ENCODE data around the gene OGDHL.

OGDHL gene

DNA sequence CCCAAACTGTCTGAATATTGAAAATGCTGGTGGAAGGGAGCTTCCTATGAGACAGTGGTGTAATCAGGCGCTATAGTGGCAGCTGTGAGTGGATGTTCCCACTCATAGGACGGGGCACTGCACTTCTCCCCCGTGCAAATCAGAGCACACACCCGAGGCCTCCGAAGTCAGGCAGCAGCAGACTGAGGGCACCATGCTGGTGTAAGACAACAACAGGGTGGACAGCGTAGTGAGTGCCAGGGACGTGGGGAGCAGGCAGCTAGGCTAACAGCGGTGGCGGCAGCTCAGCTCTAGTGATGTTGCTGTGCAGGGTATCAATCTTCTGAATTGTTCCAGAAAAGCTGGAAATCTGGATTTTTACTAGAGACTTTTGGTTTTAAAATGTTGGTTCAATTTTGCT lies 63.4 kb downstream of the OGDHL start:
- no peak for DNase-seq (ENCODE audit: low read depth in 1 of 2, low spot score in 1 of 2)
- H3K27me3 ChIP-seq (ENCODE audit: insufficient read depth, poor library complexity, severe bottlenecking) = no peaks in the 10 kb centered on the region

DNA sequence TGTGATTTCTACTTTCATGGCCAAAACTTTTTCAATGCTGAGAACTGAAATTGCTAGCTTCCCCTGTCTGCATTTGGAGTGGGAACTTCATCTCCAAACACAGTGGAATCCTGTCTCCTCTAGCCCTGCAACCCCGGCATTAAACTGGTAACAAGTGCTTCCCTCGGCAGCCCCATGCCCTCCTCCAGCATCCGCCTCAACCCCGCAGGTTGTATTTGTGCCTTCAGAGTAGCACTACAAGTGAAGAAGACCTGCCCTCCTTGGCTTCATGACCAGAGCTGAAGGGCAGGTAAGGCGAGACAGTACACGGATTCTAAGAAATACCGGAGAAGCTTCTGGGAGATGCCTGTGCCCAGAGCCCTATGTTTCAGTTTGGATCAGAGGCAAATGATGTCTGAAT lies 65.8 kb downstream of the OGDHL start:
- Histone ChIP-seq H3K27ac (replicated peaks) (no peak overlapping the region), H3K27me3 (ENCODE audit: insufficient read depth, poor library complexity, severe bottlenecking) (peaks cover 4% of the 10 kb centered on the region), H3K4me3 (replicated peaks; ENCODE audit: insufficient read depth, low read length) (no peak overlapping the region)
- DNase-seq (ENCODE audit: low read depth in 1 of 2, low spot score in 1 of 2) = no peak
- TF ChIP-seq, protein P1, sequence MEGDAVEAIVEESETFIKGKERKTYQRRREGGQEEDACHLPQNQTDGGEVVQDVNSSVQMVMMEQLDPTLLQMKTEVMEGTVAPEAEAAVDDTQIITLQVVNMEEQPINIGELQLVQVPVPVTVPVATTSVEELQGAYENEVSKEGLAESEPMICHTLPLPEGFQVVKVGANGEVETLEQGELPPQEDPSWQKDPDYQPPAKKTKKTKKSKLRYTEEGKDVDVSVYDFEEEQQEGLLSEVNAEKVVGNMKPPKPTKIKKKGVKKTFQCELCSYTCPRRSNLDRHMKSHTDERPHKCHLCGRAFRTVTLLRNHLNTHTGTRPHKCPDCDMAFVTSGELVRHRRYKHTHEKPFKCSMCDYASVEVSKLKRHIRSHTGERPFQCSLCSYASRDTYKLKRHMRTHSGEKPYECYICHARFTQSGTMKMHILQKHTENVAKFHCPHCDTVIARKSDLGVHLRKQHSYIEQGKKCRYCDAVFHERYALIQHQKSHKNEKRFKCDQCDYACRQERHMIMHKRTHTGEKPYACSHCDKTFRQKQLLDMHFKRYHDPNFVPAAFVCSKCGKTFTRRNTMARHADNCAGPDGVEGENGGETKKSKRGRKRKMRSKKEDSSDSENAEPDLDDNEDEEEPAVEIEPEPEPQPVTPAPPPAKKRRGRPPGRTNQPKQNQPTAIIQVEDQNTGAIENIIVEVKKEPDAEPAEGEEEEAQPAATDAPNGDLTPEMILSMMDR (IDR thresholded peaks at IDR 0.05; ENCODE audit: insufficient read depth, low read length) = no peak
- TF ChIP-seq POLR2AphosphoS5 (IDR thresholded peaks at IDR 0.05; ENCODE audit: low read depth) (no peak), REST (IDR thresholded peaks at IDR 0.05; ENCODE audit: insufficient replicate concordance, low read depth) (no peak), GABPA (IDR thresholded peaks at IDR 0.05; ENCODE audit: low read depth) (no peak), SPI1 (IDR thresholded peaks at IDR 0.05; ENCODE audit: borderline replicate concordance, low read depth) (no peak)

More for the DNA sequence above, 63.4 kb downstream of the OGDHL start:
- no peak overlapping the region for H3K4me3 ChIP-seq (replicated peaks; ENCODE audit: insufficient read depth, low read length)
- no peak overlapping the region for H3K27ac ChIP-seq (replicated peaks)
- TF ChIP-seq GABPA (IDR thresholded peaks at IDR 0.05; ENCODE audit: low read depth) = no peak
- TF ChIP-seq, protein P1 (IDR thresholded peaks at IDR 0.05; ENCODE audit: insufficient read depth, low read length) = no peak
- TF ChIP-seq REST (IDR thresholded peaks at IDR 0.05; ENCODE audit: insufficient replicate concordance, low read depth) = no peak
- TF ChIP-seq SPI1 (IDR thresholded peaks at IDR 0.05; ENCODE audit: borderline replicate concordance, low read depth) = no peak
- no peak for TF ChIP-seq POLR2AphosphoS5 (IDR thresholded peaks at IDR 0.05; ENCODE audit: low read depth)

DNA sequence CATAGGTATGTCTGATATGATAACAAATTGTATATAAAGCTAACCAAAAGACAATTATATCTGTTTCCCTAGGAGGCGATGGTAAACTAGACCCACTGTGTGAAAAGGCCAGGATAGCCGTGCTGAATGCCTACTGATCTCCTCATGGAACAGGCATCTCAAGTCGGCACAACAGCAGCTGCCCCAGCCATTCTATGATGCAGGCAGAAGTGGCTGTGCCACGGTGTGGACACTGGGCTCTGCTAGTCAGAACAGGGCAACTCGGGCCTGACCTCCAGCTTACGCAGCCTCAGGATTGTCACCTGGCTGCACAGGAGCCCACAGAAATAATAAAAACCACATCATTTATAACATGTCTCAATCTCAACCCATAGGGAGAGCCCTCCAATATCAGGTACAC lies 67.7 kb downstream of the OGDHL start:
- DNase-seq (ENCODE audit: low read depth in 1 of 2, low spot score in 1 of 2) = no peak
- Histone ChIP-seq H3K27me3 (ENCODE audit: insufficient read depth, poor library complexity, severe bottlenecking) (peaks cover 20% of the 10 kb centered on the region), H3K27ac (replicated peaks) (no peak overlapping the region), H3K4me3 (replicated peaks; ENCODE audit: insufficient read depth, low read length) (no peak overlapping the region)
- TF ChIP-seq, protein P1 (IDR thresholded peaks at IDR 0.05; ENCODE audit: insufficient read depth, low read length) = no peak
- no peak for TF ChIP-seq REST (IDR thresholded peaks at IDR 0.05; ENCODE audit: insufficient replicate concordance, low read depth)
- no peak for TF ChIP-seq SPI1 (IDR thresholded peaks at IDR 0.05; ENCODE audit: borderline replicate concordance, low read depth)
- TF ChIP-seq POLR2AphosphoS5 (IDR thresholded peaks at IDR 0.05; ENCODE audit: low read depth) = no peak
- no peak for TF ChIP-seq GABPA (IDR thresholded peaks at IDR 0.05; ENCODE audit: low read depth)
